Breast epithelium (tissue), 3 donors: ENCODE results near the gene CDH26.

Experiments
- CTCF ChIP-seq, 3 donors: fragments of 450-650 bp; IDR thresholded peaks; one replicate each; pipeline ENCODE4 v1.5.1; 2016 to 2017; ENCODE audit warnings: antibody characterized with exemption in 3 of 3, mild to moderate bottlenecking in 3 of 3, moderate library complexity in 3 of 3
- POLR2A ChIP-seq: fragments of 450-650 bp; IDR thresholded peaks from one replicate; pipeline ENCODE4 v1.6.1; 2016; ENCODE audit warnings: antibody characterized with exemption, mild to moderate bottlenecking, moderate library complexity
- POLR2AphosphoS5 ChIP-seq, 3 donors: sonication (generic); formaldehyde crosslinking; IDR thresholded peaks; one replicate each; pipeline ENCODE4 v1.6.1; 2017; ENCODE audit warnings: antibody characterized with exemption in 3 of 3

GRCh38 chr20:60050193-60050947, 92.1 kb downstream of the CDH26 start:
- TF ChIP-seq CTCF (IDR thresholded peaks at IDR 0.05) (peak in 2 of 3 donors; percentile 18 to 19), POLR2A (no peak), POLR2AphosphoS5 (IDR thresholded peaks at IDR 0.05) (no peak)
